Fibroblast of skin of right quadriceps (primary cell): ENCODE measurements around the gene WDR7.

Experiments
- DNase-seq: peaks from one replicate; pipeline ENCODE4 v3.0.0-alpha.2; 2013

Gene WDR7

DNA sequence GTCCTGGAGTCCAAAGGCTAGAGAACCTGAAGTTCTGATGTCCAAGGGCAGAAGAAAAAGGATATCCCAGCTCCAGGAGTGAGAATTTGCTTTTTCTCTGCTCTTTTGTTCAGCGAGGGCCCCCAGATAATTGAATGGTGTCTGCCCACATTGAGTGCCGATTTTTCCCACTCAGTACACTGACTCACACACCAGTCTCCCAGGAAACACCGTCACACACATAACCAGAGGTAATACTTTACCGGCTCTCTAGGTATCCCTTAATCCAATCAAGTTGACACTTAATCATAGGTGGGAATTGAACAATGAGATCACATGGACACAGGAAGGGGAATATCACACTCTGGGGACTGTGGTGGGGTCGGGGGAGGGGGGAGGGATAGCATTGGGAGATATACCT is 161.5 kb downstream of the WDR7 start:
- DNase-seq: no peak

DNA sequence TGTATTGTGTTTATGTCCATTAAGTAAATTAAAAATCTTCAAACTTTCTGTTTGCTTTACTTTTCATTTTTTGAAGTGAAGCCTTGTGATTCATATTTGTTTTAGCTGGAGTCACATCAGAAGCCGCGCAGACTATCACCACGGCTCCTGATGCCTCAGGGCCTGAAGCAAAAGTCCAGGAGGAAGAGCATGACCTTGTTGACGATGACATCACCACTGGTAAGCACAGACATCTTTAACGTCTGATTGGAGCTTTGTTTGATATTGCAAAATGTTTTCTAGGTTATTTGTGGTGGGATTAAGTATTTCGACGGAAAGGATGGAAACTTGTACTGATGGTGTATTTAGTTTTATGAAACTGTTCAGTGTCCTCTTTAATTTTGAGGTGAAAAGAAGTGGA is 164.8 kb downstream of the WDR7 start:
- no peak for DNase-seq

DNA sequence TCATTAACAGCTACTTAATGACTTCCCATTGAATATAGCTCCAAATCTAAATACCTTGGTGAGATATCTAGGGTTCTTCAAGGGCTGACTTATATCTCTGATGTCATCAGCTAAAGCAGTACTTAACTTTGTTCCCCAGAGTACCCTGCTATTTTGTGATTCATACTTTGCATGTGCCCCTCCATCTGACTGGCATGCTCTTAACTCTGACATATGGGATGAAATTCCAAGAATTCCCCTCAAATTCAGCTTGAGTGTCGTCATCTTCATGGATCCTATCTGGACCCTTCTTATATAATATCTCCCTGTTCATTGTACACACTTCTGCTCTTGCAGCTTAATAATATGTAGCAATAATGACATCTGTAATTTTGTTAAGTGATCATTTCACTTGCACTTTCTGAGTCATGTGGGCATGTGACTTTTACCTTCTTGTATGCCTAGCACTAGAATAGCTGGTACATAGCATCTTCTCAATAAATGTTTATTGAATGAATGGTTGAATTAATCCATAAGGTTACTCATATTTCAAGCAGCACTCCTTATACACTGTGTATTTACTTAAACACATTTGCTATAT is 172.9 kb downstream of the WDR7 start:
- peak; percentile 52 for DNase-seq

DNA sequence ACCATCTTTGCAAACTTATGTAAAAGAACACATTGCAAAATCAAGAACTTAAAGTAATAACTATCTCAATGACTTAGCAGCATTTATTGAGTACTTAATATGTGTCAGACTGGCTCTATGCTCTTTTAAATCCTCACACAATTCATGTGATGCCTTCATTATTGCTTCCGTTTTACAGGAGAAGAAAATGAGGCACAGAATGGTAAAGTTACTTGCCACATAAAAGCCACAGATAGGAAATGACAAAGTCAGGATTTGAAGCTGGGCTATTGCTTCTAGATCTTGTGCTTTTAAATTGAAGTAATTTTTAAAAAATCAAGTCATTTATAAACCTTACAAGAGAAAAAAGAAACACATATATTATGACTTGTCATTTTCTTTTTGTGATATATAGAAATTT is 174.2 kb downstream of the WDR7 start:
- no peak for DNase-seq

DNA sequence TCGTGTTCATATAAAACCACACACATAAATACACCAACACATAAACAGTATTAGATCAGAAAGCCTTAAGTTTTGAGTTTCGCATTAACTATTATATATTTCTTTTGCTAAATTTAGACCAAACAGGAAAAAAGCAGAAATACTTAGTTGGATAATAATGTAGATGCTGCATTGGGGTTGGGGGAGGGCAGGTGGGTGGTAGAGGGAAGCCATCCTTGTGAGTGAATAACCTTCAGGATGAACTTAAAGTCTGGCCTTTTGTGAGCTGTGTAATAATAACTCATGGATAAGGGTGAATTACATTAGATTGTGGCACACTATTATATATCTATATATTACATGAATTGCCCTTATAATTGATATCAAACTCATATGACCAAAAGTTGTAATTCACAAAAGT is 174.7 kb downstream of the WDR7 start:
- no peak for DNase-seq

DNA sequence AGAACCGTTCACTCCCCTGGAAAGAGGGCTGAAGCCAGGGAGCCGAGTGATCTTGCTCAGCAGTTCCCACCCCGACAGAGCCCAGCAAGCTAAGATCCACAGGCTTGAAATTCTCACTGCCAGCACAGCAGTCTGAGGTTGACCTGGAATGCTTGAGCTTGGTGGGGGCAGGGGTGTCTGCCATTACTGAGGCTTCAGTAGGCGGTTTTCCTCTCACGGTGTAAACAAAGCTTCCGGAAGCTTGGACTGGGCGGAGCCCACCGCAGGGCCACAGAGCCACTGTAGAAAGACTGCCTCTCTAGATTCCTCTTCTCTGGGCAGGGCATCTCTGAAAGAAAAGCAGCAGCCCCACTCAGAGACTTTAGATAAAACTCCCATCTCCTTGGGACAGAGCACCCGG is 180.8 kb downstream of the WDR7 start:
- DNase-seq: peak; percentile 18

DNA sequence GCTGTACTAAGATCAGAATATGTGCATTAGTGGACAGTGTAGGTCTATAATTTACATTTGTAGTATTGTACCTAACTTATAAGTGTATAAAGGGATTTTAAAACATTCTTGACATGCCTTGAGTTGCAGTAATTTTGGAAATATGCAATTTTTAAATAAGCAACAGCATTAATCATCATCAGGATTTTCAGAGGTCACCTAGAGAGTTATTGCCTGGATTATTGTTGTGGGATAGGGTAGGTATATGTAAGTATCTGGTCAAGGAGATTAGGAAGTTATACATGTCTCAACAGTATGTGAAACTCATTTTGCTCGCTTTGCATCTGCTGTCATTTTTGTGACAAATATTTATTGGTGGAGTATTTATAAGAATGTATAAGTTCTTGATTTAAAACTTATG is 184.2 kb downstream of the WDR7 start:
- DNase-seq: peak; percentile 14

DNA sequence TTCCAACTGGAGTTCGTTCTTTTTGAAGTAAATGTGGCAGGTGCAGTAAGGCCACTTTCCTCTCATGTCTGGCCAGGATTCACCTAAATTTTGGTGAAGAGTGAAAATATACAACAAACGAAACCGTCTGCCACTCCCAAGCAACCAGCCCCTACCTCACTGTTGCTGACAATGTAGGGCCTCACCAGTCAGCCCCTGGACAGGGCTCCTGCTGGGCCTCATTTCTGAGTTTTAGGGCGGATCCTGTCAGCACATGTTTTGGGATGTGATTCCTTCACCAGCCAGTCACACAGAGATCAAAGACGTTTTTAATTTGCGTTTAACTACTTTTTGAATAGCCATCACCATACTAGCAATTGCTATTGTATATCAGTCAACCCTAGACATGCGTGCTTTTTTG is 185.0 kb downstream of the WDR7 start:
- DNase-seq: no peak

DNA sequence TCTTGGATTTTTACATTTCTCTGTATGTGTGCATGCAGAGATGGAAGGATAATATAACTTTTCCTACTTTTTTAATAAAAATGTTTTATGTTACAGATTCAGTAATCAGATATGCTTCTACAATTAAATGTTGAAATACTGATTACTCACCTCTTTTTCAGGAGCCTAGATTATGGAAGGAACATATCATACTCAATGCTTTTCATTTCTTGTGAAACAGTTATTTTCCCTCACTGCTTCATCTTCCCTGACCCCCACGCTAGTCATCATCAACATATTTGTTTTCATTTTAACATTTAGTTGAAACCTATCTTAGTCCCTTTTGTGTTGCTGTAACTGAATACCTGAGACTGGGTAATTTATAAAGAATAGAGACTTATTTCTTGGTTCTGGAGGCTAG is 190.7 kb downstream of the WDR7 start:
- no peak for DNase-seq

DNA sequence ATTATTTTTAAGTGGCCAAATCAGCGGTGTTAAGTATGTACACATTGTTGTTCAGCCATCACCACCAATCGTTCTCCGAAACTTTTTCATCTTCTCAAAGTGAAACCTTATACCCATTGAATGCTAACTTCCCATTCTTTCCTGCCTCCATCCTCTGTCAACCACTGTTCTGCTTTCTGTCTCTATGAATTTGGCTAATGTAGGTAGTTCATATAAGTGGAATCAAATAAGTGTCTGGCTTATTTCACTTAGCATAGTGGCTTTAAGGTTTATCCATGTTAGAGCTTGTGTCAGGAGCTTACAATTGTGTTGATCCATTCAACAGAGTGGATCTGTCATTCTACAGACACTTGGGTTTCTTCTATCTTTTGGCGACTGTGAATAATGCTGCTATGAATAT is 192.1 kb downstream of the WDR7 start:
- DNase-seq: no peak

DNA sequence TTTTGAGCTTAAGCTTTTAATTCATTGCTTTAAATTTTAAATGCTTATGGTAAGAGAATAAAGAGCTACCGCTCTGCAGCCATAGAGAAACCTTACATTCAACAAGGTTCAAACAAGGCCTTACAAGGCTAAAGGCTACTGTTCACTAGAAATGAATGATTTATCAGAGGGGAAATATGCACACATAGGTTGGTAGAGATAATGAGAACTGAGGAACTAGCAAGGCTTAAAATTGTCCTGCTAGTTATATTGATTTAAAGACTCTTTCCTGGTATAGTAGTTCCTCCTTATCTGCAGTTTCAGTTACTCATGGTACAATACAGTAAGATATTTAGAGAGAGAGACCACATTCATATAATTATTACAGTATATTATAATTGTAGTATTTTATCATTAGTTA is 193.4 kb downstream of the WDR7 start:
- DNase-seq: no peak

DNA sequence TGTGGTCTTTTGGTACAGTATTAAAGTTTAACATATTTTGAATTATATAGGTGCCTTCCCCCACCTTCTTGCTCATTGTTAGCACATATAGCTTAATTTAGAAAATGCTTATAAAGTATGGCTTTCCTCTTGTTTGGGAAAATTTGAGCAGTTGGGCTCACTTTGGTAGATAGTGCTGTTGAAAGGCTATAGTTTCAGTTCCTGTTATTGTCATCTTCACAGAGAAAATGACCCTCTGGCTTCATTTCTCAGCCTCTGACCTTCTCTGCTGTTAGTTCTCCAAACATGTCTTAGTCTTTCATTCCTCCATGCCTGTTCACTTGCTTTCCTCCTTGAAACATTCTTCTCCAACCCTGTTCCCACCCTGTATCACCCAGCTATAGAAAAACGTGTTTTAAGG is 200.6 kb downstream of the WDR7 start:
- no peak for DNase-seq

DNA sequence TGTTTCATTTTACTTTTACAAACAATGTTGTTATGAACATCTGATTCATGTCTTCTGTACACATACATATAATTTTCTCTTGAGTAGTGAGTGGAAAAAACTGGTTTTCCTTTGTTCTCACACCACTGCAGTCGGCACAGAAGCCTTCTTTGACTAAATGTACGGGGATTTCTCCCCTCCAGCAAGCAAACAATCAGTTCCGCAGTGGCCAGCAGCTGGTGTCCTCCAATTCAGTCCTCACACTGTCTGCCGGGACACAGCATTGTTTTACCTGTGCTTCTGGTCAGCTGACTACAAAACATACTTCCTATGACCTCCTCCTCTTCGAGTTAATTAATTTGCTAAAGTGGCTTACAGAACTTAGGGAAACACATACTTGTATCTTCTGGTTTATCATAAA is 202.8 kb downstream of the WDR7 start:
- DNase-seq: no peak

DNA sequence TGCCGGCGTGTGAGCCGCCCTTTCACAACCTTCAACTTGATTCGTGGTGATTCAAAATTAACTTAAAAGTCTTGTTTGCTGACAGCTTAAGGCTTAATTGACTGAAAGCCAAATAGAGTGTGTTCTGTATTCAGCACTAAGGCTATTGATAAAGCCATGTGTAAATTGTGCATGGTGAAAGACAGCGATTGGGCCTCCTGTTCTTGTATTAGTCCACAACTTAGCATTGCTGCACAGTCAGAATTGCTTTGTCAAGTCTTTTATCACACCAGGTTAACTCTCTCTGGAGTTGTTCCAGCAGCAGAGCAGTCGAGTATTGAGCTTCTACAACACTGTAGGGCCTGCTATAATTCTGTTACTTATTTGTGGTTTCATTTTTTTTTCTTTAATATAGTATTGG is 210.1 kb downstream of the WDR7 start:
- no peak for DNase-seq

DNA sequence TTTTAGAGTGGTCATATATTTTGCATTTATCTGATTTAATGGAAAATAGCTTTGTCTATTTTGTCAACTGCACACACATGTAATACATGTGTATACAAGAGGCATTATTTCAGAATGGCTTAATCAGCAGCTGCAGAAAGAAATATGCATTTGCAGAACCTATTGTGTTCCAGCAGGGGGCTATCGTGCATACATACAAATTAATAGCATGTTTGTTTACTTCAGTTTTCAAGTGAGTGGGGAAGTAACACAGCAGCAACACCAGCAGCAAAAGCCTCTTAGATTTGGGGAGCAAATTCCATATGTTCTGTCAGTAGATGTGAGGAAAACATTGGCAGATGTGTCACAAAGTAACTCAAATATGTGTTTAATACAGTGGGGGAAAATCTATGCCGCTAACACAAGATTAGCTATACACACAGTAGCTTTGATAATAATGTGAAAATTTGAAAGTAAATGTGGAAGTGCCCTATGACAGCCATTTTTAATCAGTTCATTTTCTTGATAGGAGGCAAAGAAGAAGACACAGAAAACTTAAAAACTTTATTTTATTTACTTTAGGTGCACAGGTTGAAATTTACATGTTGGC is 218.1 kb downstream of the WDR7 start:
- peak; percentile 44 for DNase-seq

DNA sequence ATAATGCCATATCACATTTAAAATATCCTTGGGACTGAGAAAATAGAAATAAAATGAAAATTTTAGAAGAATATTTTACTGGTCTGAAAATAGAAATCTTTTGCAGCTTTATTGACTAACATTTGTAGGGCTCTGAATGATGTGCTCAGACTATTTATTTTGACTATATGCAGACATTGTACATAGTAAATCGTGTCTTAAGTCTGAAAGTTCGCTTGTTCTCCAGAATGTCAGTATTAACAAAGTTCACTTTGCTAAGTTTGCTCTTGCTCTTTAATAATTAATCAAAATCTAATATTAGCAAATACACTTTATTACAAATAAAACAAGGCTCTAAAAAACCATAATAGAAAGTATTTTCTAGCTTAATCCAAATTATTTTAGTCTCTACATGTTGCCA is 219.8 kb downstream of the WDR7 start:
- DNase-seq: no peak

DNA sequence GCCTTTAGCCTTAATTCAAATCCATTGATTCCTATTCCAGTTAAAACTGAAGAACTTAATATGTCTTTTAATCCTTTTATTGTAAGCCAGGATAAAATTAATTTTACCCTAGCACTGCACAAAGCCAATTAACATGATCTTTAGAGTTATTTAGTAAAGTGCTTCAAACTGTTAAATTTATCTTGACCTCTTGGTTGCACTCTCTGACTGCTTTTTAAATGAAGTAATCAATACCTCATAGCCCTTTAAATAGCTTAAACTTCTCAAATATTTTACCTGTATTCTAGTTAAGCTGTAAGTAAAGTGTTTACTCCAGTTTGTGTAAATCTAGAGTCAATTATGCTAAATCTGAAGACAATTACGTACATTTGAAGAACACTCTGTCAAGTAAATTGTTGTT is 221.0 kb downstream of the WDR7 start:
- DNase-seq: no peak

DNA sequence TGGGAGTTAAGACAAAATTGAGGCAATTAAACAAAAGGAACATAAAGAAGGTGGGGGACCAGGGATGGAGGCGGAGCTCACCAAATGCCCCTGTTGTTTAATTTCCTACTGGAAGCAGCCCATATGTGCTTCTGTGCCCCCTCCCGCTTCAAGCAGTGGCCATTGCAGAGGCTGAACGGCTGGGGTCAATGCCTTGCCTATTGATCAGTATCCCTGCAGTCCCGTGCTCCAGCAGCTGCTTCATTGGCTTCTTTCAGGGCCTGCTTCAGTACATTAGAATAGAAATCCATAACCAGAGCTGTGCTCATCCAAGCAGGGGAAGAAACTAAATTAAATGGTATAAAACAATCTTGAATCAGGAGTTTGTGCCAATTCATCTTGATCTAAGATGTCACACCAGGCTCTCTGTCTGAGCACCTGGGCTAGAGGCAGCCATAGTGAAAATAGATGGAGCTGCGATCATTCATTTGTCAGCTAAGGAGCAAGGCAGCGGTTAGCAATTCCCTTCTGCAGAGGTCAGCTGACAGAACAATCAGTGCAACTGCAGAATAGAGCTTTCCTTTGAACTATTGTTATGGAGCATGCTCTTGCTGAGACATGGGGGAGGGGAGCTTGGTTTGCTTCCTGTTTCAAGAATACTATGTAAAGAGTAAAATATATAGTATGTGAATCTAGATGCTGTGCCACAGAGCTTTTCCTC is 222.4 kb downstream of the WDR7 start:
- no peak for DNase-seq

DNA sequence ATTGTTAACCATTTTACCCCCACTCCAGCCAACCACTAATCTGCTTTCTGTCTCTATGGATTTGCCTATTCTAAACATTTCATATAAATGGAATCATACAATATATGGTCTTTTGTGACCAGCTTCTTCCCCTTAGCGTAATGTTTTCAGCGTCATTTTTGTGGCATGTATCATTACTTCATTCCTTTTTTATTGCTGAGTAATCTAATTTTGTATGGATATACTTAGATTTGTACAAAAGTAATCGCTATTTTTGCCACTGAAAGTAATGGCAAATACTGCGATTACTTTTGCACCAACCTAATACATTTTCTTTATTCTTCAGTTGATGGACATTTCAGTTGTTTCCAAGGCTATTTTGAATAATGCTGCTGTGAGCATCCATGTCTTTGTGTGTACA is 227.6 kb downstream of the WDR7 start:
- no peak for DNase-seq

DNA sequence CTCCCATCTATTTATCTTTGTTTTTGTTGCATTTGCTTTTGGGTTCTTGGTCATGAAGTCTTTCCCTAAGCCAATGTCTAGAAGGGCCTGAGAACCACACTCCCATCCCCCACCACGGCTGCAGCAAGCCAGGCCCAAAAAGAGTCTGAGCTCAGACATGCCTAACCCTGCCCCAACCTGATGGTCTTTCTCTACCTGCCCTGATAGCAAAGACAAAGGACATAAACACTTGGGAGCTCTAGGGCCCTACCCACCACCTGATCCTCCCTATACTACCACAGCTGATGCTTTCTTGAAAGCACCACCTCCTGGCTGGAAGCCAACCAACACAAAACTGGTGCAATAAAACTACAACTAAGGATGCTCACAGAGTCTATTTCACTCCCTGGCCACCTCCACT is 233.4 kb downstream of the WDR7 start:
- DNase-seq: no peak

DNA sequence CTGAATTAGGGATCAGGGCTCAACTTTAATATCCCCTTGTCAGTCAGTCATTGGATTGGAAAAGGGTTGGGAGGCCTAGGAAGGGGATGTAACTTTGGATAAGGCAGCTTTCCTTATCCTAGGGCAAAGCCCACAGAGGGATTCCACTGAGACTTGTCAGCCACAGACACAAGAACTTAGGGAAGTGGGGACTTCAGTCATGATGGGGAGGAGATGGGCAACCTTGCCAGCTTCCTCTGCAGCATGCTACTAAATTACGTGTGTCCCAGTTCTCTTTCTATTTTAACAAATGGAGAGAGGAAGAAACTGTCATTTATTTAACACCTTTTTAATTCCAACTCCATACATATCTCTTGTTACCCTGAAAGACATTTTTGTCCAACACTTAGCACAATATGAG is 237.8 kb downstream of the WDR7 start:
- DNase-seq: no peak

DNA sequence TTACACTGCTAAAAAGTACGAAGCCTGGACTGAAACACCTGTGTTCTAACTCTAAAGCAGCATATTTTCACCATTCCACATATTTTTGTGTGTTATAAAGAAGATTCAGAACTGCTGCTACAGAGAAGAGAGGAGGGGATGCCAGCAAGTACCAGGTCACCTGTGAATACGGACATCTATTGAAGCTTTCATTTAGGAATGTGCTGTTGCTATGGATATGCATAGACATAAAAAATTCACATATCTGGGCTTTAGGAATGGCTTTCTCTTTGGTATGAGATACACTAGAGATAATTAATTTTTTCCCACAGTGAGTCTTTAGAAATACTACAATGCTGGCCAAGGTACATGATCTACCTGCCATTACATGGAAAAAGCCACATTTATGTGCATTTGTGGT is 238.5 kb downstream of the WDR7 start:
- DNase-seq: no peak

DNA sequence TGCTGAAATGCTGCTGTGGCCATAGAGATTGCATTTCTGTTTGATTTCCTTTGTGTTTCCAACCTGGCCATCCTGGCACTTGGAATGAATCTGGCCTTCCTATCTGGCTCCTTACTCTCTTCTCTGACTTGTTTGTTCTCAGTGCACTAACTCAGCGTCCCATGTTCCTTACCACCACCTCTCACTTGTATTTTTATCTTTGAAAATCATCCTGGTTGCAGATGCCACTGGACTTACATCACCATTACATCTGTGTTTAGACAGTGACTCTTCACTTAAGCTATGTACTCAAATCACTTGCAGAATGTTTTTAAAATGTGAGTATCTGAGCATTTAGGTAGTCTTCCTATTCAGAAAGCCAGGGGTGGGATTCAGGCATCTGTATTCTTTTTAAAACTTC is 239.5 kb downstream of the WDR7 start:
- DNase-seq: peak; percentile 89

DNA sequence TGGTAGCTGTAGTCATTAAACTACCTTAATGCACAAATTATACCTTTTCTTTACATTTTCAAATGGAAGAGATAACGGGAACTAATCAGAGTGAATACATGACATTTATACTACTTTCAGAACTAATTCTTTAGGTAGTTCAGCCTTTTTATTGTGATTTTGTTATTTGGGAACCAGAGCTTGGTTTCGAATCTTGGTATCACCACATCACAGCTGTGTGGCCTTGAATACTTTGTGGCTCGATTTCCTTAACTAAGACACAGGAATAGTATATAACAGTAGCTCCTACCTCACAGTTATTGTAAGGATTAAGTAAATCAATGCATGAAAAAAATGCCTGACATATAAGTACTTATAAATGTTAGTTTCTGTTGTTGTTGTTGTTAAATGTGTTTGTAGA is 240.0 kb downstream of the WDR7 start:
- DNase-seq: no peak

DNA sequence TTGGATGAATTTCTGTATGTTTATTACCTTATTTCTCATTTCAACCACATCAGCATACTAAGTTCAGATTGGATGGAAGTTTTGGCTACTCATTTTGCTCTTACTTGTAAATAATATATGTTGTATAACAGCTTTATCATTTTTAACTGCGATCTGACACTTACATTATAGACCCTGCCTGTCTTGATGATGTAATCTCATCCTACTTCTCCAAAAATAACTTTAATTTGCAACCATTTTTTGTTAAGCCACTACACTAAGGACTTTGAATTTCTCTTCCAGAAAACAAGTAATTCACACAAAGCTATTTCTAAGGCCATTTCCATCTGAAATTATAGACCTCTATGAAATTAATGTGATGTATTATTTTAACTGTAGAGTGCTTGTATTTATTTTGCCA is 240.7 kb downstream of the WDR7 start:
- no peak for DNase-seq
